Activated CD4-positive, alpha-beta T cell treated with anti-CD3 and anti-CD28 coated beads for 36 hours (primary cell): Measurements from ENCODE around the gene SPTAN1. TPM values are rescaled to one million over a fixed set of nuclear protein-coding genes. Genes with fewer than 3 reads are reported as not detected.

Experiments used
- ATAC-seq: fragments of 200-7000 bp; cut with Tn5 transposase; one replicate; pipeline ENCODE4 v1.10.0; 2021; ENCODE audit warnings: mild to moderate bottlenecking, moderate library complexity
- CTCF ChIA-PET: fragments of 350-600 bp; sonication (Branson Sonifier 250); formaldehyde crosslinking; loops from one replicate; lab custom pipeline; 2021; ENCODE audit warnings: antibody characterized with exemption; lab: Charles Lee
- POLR2A ChIA-PET: fragments of 350-600 bp; sonication (Branson Sonifier 250); formaldehyde crosslinking; loops from one replicate; lab custom pipeline; 2021; ENCODE audit warnings: antibody characterized with exemption, inconsistent platforms; lab: Charles Lee
- DNase-seq: peaks from one replicate; pipeline ENCODE4 v3.0.0-alpha.2; 2020
- H3K27ac Mint-ChIP-seq: one replicate; pipeline ENCODE4 v1.8.0; 2021; ENCODE audit warnings: mixed read lengths
- H3K27me3 Mint-ChIP-seq: one replicate; pipeline ENCODE4 v1.8.0; 2021; ENCODE audit warnings: mixed read lengths
- H3K36me3 Mint-ChIP-seq: one replicate; pipeline ENCODE4 v1.8.0; 2021; ENCODE audit warnings: low read depth, mixed read lengths
- H3K4me1 Mint-ChIP-seq: one replicate; pipeline ENCODE4 v1.8.0; 2021; ENCODE audit warnings: mixed read lengths
- H3K4me3 Mint-ChIP-seq: one replicate; pipeline ENCODE4 v1.8.0; 2021; ENCODE audit warnings: mild to moderate bottlenecking, moderate library complexity, mixed read lengths
- H3K9me3 Mint-ChIP-seq: one replicate; pipeline ENCODE4 v1.8.0; 2021; ENCODE audit warnings: low read depth, mixed read lengths
- intact Hi-C, 2 experiments: fragments of 100-400 bp; cut with DNase I in 1 of 2; cut with micrococcal nuclease in 1 of 2; formaldehyde crosslinking; loops; one replicate each; pipeline versions ENCODE4 v1.14.2 to v1.15.1; 2022 to 2024; cut with DNase I, micrococcal nuclease
- total RNA-seq, 2 experiments: library from RNA; stranded (reverse); gene quantifications; one replicate each; pipeline ENCODE4 v1.2.3, GENCODE V29; 2021

SPTAN1 gene
- total RNA-seq, 2 experiments from 2014 or later, result 192 to 269 TPM

DNA sequence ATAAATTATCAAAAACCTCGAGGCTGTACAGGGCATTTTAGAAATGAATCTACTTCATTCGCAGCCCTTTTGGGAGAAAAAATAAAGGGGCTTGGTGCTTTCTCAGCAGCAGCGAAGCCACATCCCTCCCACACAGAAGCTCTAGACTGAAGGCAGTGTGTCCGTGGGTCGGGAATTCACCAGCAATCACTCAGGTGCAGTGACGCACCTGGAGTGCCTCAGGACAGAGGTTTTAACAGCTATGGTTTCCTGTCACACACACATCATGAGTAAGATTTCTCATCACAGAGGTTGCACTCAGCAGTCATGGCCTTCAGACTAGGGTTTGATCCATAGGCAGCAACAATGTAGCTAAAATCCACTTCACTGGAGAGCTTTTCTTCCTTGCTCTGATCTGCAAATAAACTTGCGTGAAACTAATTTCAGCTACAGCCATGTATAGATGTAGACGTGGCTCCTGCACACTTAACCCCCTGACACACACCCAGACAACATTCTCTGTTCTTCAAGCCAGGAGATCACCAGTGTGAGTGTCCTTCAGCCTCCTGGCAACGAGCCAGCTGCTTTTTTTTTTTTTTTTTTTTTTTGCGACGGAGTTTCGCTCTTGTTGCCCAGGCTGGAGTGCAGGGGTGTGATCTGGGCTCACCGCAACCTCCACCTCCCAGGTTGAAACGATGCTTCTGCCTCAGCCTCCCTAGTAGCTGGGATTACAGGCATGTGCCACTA, 69.5 kb downstream of the SPTAN1 start:
- Mint-ChIP-seq H3K27ac (no peak overlapping the region), H3K4me3 (no peak overlapping the region), H3K36me3 (peaks cover 59% of the 10 kb centered on the region), H3K9me3 (no peaks in the 10 kb centered on the region), H3K27me3 (no peaks in the 10 kb centered on the region), H3K4me1 (no peaks in the 10 kb centered on the region)
- ChIA-PET CTCF (interaction anchor here (0.9 to 1.2 kb wide), 2 partner anchors 164 to 183 kb away, joined by 3 read pairs; no protein-coding TSS in a partner anchor), POLR2A (interaction anchor here (0.5 kb wide), 1 partner anchor 20 kb away, joined by 3 read pairs; no protein-coding TSS in a partner anchor)
- intact Hi-C loops, result no loop called here
- no peak for ATAC-seq
- DNase-seq, result no peak

- H3K4me3 Mint-ChIP-seq, result no peak overlapping the region
- H3K27me3 Mint-ChIP-seq, result no peaks in the 10 kb centered on the region
- ChIA-PET POLR2A (no interaction called here), CTCF (no interaction called here)
- intact Hi-C loops, result no loop called here
- ATAC-seq (no peak), DNase-seq (no peak)
- no peak overlapping the region for H3K27ac Mint-ChIP-seq
- no peaks in the 10 kb centered on the region for H3K9me3 Mint-ChIP-seq
- H3K36me3 Mint-ChIP-seq, result peaks cover 52% of the 10 kb centered on the region
- no peaks in the 10 kb centered on the region for H3K4me1 Mint-ChIP-seq
These were observed 72.2 kb downstream of the SPTAN1 start for GRCh38 chr9:128624566-128624965.

DNA sequence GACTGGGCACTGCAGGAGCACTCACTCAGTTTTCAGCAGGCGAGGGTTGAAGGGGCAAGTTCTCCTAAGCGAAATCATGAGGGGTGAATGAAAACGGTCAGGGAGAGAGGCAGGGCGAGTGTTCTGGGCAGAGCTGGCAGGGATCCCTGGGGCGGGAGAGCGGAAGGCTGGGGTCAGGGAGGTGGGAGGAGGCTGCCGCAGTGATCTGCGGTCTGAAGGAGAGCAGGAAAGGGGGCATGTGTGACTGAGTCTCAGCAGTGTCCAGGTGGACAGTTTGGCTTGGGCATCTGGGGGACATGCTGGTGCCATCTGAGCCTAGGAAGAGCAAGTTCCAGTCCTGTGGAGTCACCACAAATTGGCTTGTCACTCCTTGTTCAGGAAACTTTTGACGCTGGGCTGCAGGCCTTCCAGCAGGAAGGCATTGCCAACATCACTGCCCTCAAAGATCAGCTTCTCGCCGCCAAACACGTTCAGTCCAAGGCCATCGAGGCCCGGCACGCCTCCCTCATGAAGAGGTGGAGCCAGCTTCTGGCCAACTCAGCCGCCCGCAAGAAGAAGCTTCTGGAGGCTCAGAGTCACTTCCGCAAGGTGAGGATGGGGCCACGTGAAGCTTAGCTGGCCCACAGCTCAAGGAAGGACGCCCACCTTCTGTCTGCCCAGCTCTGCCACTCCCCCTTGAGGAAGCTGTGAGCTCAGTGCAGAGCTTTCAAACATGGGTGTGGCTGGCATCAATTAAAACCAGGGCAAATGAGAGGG, 73.2 kb downstream of the SPTAN1 start:
- Mint-ChIP-seq H3K36me3 (peaks cover 42% of the 10 kb centered on the region), H3K4me1 (no peaks in the 10 kb centered on the region), H3K9me3 (no peaks in the 10 kb centered on the region), H3K4me3 (no peak overlapping the region), H3K27ac (no peak overlapping the region), H3K27me3 (no peaks in the 10 kb centered on the region)
- no peak for DNase-seq
- ATAC-seq, result no peak
- CTCF ChIA-PET, result no interaction called here
- POLR2A ChIA-PET, result no interaction called here
- intact Hi-C loops, result no loop called here

DNA sequence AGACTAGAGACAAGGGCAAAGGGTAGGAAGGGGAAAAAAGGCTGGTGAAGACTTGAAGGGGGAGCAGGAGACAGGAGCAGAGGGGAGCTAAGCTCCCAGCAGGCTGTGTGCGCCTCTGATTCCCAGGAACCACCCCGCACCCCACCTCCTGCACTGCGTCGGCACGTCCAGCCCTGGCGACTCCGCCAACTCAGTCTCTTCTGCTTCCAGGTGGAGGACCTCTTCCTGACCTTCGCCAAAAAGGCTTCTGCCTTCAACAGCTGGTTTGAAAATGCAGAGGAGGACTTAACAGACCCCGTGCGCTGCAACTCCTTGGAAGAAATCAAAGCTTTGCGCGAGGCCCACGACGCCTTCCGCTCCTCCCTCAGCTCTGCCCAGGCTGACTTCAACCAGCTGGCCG, 73.8 kb downstream of the SPTAN1 start:
- CTCF ChIA-PET, result no interaction called here
- intact Hi-C loops, result no loop called here
- Mint-ChIP-seq H3K4me3 (no peak overlapping the region), H3K9me3 (no peaks in the 10 kb centered on the region), H3K36me3 (peaks cover 39% of the 10 kb centered on the region), H3K27me3 (no peaks in the 10 kb centered on the region), H3K4me1 (no peaks in the 10 kb centered on the region), H3K27ac (no peak overlapping the region)
- DNase-seq (no peak), ATAC-seq (no peak)
- POLR2A ChIA-PET, result no interaction called here

DNA sequence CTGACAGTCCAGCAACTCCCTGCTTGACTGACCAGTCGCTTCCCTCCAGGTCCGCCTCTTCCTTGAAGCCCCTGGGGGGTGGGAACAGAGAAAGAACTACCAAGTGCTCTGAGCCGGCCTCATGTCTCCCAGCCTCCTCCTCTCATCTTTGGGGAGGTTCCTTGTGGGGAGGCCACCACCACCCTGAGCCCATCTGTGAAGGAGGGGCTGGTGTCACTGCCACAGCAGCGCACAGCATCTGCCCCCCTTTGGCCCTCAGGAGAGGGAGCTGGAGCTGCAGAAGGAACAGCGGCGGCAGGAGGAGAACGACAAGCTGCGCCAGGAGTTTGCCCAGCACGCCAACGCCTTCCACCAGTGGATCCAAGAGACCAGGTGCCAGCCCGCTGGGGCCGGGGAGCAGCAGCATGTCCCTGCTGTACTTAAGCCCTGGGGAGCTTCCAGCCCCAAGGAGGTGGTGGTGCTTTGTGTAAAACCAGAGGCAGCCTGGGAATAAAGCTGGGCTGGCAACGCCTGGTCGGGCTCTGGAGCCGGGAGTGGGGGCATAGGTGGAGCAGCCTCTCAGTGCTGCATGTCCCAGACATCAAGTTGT, 74.8 kb downstream of the SPTAN1 start:
- H3K9me3 Mint-ChIP-seq, result no peaks in the 10 kb centered on the region
- H3K27me3 Mint-ChIP-seq, result no peaks in the 10 kb centered on the region
- ChIA-PET POLR2A (no interaction called here), CTCF (no interaction called here)
- no peaks in the 10 kb centered on the region for H3K4me1 Mint-ChIP-seq
- DNase-seq, result no peak
- no peak overlapping the region for H3K4me3 Mint-ChIP-seq
- H3K27ac Mint-ChIP-seq, result no peak overlapping the region
- peaks cover 37% of the 10 kb centered on the region for H3K36me3 Mint-ChIP-seq
- intact Hi-C loops, result no loop called here
- ATAC-seq, result no peak

- ChIA-PET CTCF (no interaction called here), POLR2A (no interaction called here)
- no peak overlapping the region for H3K27ac Mint-ChIP-seq
- no peaks in the 10 kb centered on the region for H3K27me3 Mint-ChIP-seq
- no peaks in the 10 kb centered on the region for H3K4me1 Mint-ChIP-seq
- DNase-seq, result no peak
- H3K4me3 Mint-ChIP-seq, result no peak overlapping the region
- H3K9me3 Mint-ChIP-seq, result no peaks in the 10 kb centered on the region
- ATAC-seq, result no peak
- H3K36me3 Mint-ChIP-seq, result peaks cover 41% of the 10 kb centered on the region
- intact Hi-C loops, result no loop called here
These were observed 75.5 kb downstream of the SPTAN1 start for GRCh38 chr9:128627906-128628305.

DNA sequence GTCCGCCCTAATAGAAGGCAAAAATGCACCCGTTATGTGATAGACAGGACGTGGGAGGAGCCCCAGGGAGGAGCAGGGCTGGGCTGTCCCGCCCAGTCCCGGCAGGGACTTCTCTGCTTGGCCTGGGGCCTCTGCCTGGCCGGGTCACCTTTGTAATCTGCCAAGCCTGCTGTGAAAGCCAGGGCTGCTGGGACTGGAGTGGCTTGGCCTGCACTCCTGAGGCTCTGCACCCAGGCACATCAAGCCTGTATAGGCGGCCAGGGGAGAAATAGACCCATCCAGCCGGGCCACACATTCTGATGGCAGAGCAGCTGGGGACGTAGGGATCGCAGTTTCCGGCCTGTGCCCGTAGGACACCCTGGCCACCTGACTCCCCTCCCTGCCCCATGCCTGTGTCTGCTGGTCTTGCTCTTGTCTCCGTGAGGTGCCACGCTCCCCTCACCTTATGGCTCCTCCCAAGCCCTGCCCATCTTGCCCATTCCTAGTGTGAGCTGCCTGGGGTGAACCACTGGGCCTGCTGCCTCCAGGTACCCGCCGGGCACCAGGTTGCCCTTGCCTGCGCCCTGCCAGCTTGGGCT, 76.2 kb downstream of the SPTAN1 start:
- CTCF ChIA-PET, result no interaction called here
- no peak for DNase-seq
- POLR2A ChIA-PET, result interaction anchor here (0.6 kb wide), 1 partner anchor 162 kb away, joined by 3 read pairs; no protein-coding TSS in a partner anchor
- Mint-ChIP-seq H3K27me3 (no peaks in the 10 kb centered on the region), H3K4me3 (no peak overlapping the region), H3K9me3 (no peaks in the 10 kb centered on the region), H3K36me3 (peaks cover 46% of the 10 kb centered on the region), H3K27ac (no peak overlapping the region), H3K4me1 (no peaks in the 10 kb centered on the region)
- ATAC-seq, result no peak
- intact Hi-C loops, result no loop called here

GRCh38 chr9:128629136-128629535, 76.7 kb downstream of the SPTAN1 start:
- Mint-ChIP-seq H3K4me1 (no peaks in the 10 kb centered on the region), H3K4me3 (no peak overlapping the region), H3K9me3 (no peaks in the 10 kb centered on the region), H3K27ac (no peak overlapping the region), H3K36me3 (peaks cover 48% of the 10 kb centered on the region), H3K27me3 (no peaks in the 10 kb centered on the region)
- no peak for ATAC-seq
- CTCF ChIA-PET, result no interaction called here
- no peak for DNase-seq
- POLR2A ChIA-PET, result no interaction called here
- intact Hi-C loops, result no loop called here

DNA sequence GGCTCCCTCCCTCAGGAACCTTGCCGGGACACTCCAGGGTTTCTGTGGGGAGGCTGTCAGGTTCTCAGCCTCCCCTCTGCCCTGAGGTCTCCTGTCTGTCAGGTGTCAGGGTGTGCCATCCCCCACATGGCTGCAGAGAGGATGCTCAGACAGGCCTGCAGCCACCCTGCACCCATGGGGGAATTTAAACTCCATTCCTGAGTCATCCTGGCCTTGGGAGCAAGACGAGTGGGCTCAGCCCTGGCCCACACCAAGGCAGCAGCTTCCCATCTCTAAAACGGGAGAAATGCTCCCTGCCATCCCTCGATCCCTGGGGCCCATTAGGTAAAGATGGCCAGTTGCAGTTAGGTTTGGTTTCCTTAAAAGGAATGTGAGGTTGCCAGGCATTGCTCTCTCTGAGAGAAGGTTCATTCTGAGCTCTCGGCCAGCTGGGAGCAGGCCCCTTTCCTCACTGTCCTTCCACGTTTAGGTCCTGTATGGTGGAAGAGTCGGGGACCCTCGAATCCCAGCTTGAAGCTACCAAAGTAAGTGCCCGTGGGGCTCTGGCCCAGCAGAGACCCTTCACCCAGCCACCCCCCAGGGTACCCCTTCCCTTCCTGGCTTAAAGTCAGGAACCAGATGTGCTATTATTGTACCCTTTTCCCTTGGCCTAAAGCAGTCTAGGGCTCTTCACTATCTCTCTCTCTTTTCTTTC, 77.6 kb downstream of the SPTAN1 start:
- Mint-ChIP-seq H3K27ac (no peak overlapping the region), H3K27me3 (no peaks in the 10 kb centered on the region), H3K9me3 (no peaks in the 10 kb centered on the region), H3K4me1 (no peaks in the 10 kb centered on the region), H3K36me3 (peaks cover 41% of the 10 kb centered on the region), H3K4me3 (no peak overlapping the region)
- POLR2A ChIA-PET, result no interaction called here
- DNase-seq (no peak), ATAC-seq (no peak)
- CTCF ChIA-PET, result interaction anchor here (0.6 kb wide), 1 partner anchor 341 kb away, joined by 3 read pairs; no protein-coding TSS in a partner anchor
- intact Hi-C loops, result no loop called here

GRCh38 chr9:128631636-128632035, 79.2 kb downstream of the SPTAN1 start:
- Mint-ChIP-seq H3K27ac (no peak overlapping the region), H3K36me3 (peaks cover 30% of the 10 kb centered on the region), H3K4me3 (no peak overlapping the region), H3K4me1 (no peaks in the 10 kb centered on the region), H3K27me3 (no peaks in the 10 kb centered on the region), H3K9me3 (no peaks in the 10 kb centered on the region)
- intact Hi-C loops, result no loop called here
- DNase-seq, result no peak
- ChIA-PET POLR2A (no interaction called here), CTCF (no interaction called here)
- no peak for ATAC-seq

DNA sequence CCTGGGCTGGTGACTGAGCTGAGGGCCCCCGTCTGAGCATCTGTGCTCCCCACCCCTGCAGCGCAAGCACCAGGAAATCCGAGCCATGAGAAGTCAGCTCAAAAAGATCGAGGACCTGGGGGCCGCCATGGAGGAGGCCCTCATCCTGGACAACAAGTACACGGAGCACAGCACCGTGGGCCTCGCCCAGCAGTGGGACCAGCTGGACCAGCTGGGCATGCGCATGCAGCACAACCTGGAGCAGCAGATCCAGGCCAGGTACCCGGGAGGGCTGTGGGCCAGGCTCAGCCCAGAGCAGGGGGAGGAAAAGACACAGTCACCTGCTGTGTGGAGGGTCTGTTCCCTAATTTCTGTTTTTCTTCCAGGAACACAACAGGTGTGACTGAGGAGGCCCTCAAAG, 79.7 kb downstream of the SPTAN1 start:
- no peak overlapping the region for H3K4me3 Mint-ChIP-seq
- H3K9me3 Mint-ChIP-seq, result no peaks in the 10 kb centered on the region
- H3K36me3 Mint-ChIP-seq, result peaks cover 29% of the 10 kb centered on the region
- no peak overlapping the region for H3K27ac Mint-ChIP-seq
- DNase-seq (no peak), ATAC-seq (no peak)
- no peaks in the 10 kb centered on the region for H3K27me3 Mint-ChIP-seq
- no peaks in the 10 kb centered on the region for H3K4me1 Mint-ChIP-seq
- ChIA-PET CTCF (no interaction called here), POLR2A (no interaction called here)
- intact Hi-C loops, result no loop called here
